GM18909 (cell line): ENCODE results near the gene ZFAND4.
"Not testable (repeated sequence)": the region's sequence is repeated elsewhere in the genome, so short reads cannot be mapped to it uniquely, and the experiment has no call there.

Experiments used
- ATAC-seq: cut with Tn5 transposase; IDR thresholded peaks from one replicate; pipeline ENCODE4 v1.9.1; 2021; ENCODE audit warnings: mild to moderate bottlenecking; ENCODE audit not compliant: unreplicated experiment, poor library complexity

ZFAND4 gene

DNA sequence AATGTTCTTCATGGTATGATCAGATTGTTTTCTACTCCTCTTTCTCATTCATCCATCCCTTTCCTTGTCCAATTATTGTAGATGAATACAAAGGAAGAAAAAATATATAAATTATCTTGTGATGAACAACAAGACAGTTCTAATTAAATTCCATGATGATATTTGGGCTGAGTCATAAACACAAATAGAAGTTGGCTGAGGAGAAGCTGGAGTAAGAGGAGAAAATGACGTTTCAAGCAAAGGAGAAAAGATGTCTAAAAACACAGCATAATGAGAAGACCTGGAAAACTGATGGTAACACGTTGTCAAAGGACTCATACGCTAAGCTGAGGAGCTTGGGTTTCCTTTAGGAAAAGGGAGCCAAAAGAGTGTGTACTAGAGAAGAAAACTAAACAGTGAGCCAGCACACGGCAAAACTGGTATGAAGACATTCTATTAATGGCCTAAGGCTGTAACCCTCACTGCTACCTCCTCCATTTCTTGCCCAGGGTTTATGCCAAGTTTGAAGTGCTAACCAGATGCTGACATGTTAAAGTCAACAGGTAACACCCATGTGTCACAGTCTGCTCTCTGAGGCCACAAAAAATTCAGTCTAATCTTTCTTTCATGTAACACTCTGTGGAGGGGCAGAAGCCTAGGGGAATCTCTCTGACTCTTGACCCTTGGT is 26.1 kb downstream of the ZFAND4 start:
- ATAC-seq = no peak

DNA sequence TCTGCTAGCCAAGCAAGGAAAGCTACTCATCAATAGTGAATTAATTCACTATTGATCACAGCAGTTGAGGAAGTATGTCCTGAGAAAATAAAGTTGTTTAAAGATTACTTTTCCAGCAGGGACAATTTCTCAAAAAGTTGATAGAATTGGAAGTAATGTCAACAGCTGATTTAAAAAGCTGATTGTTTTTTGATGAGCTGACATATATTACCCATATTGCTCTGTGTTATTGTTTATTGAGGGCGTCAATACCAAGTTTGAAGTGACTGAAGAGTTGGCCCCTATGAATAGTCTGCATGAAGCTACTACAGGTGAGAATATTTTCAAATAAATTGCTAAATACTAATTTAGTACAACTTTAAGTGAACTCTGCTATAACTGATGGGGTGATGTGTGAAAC is 28.0 kb downstream of the ZFAND4 start:
- ATAC-seq = no peak

DNA sequence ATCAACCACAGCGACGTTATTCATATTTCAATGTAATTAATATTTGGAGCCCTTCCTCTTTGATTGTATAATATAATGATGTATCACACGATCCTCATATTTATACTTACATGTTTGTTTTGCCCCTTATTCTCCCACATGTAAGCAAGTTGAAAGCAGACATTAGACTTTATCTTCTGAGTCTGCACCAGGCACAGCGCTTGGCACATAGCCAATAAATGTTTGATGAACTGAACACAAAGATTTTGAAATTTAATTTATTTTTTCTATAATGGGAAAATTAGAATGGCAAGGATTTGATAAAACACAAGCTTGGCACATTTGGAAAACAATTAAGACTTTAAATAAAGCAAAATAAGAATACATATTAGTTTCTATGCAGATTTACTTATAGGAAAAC is 31.6 kb downstream of the ZFAND4 start:
- no peak for ATAC-seq

DNA sequence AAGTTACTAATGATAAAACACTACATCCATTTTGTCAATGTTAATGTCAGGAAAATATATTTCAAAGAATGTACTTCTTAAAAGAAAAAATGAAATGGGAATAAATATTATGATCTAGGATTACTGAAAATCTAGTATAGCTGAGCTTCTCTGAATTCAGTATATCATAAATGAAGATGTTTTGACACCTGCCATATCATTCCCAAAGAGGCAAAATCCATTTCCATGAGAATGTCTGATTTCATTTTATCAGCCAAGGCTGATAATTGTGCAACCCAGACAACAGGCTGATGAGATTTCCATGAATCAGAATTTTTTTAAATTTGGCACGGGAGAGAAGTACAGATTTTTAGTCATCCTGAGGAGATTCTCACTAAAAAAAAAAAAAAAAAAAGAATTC is 32.5 kb downstream of the ZFAND4 start:
- no peak for ATAC-seq

DNA sequence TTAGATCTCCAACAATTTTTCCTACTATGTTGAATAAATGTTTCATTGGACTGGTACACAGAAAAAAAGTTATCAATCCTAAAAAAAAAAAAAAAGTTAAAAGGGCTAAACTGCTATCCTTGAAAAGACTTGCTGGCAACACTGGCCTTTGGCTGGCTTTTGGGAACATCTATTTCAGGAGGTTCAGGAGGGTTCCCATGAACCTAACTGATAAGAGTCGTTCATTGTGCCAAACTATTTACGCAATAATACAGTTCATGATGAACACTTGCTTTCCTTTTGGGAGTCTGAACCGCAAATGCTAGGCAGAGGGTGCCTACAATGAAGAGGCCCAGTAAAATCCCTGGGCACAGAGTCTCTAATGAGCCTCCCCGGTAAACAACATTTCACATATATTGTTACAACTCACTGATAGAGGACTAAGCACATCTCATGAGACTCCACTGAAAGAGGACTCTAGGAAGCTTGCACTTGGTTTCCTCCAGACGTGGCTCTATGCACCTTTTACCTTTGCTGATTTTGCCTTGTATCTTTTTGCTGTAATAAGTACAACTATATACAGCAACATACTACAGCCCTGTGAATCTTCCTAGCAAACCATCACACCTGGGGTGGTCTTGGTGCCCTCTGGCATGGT is 45.0 kb downstream of the ZFAND4 start:
- no peak for ATAC-seq

DNA sequence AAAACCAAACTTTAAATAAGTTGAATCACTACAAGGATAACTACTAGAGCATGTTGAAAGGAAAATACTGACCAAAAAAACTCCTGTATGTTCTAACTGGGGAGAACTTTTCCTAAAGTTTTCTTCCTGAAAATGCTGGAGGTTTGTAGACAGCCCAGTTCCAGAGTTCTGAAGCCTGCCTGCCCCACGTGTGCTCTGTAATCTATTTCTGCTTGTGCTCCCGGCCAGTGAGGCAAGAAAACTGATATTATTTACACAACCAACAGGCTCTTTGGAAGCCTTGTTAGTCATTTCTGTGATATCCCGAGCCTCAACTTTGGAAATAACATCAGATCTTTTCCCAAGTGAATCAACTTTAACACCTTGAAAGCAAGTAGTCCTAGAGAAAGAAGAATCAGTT is 46.7 kb downstream of the ZFAND4 start:
- no peak for ATAC-seq

DNA sequence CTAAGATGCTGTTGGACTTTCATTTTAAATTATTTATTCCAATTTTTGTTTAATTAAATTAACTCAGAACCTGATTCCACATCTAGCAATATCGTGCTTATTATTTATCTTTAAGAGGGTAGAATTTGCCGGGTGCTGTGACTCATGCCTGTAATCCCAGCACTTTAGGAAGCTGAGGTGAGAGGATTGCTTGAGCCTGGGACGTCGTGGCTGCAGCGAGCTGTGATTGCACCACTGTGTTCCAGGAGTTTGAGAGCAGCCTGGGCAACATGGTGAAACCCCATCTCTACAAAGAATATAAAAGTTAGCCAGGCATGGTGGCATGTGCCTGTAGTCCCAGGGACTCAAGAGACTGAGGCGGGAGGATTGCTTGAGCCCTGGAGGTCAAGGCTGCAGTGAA is 47.8 kb downstream of the ZFAND4 start:
- no peak for ATAC-seq

DNA sequence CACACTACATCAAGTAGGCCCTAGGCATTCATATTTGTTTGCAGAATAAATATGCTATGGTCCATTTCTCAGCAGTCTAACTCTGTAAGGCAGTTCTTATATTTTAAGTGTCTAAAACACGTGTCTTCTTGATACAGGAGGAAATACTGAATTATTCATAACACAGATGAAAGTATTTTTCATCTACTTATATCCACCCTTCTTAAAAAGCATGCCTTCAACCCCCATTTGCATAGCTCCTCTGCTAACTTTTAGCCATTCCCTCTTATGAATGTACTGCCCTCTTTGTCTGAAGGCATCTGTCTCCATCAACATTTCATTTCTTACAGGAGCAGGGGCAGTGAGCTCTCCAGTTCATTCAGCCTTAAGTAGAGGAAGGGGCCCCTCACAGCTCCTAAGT is 57.7 kb downstream of the ZFAND4 start:
- no peak for ATAC-seq

DNA sequence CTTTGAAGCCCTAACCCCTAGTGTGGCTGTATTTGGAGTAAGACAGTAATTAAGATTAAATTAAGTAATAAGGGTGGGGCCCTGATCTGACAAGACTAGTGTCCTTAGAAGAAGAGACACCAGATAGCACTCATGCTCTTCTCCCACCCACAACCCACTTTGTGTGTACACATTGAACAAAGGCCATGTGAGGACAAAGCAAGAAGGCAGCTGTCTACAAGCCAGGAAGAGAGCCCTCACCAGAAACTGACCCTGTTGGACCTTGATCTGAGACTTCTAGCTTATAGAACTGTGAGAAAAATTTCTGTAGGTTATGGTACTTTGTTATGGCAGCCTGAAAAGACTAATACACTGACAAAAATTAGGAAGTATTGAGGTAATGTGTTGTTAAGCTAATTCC is 59.8 kb downstream of the ZFAND4 start:
- no peak for ATAC-seq

DNA sequence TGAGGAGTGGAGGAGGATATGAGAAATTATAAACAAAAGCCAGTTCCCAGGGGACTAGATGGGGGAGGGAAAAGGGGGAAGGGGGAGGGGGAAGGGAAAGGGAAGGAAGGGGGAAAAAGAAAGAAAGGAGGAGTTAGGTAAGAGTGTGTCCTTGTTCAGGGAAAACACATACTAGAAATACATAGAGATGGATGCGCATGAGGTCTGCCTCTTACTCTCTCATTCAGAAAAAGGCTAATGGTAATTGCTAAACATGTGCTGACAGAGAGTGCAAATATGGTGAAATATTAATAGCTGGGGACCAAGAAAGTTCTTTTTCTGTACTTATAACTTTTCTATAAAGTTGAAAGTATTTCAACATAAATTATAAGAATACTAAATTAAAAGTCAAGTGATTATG is 64.5 kb downstream of the ZFAND4 start:
- no peak for ATAC-seq

DNA sequence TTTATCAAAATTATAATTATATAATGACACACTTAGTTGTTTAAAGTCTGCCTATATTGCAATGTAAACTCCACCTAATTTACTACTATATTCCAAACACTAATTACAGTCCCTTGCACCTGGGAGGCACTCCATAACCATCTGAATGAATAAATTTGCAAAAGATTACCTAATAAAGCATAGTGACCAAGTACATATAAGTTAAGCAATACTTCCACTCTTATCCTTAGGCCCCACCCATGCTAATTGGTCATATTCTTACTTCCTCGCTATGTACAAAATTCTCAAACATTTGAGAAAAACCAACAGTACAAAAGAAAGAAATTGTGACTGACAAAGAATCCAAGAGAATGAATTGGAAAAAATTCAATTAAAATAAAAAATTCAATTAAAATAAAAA is 65.3 kb downstream of the ZFAND4 start:
- ATAC-seq = no peak

DNA sequence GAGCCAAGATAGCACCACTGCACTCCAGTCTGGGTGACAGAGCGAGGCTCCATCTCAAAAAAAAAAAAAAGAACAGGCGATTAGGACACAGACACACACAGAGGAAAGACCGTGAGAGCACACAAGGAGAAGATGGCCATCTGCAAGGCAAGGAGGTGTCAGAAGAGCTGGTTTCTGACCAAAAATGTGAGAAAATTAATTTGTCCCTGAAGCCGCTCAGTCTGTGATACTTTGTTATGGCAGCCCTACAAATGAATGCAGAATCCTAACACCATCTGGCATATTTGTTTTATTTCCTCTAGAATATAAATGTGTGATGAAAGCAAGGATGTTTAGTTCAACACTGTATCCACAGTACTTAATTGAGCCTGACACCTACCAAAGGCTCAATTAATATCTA is 69.7 kb downstream of the ZFAND4 start:
- ATAC-seq = no peak

DNA sequence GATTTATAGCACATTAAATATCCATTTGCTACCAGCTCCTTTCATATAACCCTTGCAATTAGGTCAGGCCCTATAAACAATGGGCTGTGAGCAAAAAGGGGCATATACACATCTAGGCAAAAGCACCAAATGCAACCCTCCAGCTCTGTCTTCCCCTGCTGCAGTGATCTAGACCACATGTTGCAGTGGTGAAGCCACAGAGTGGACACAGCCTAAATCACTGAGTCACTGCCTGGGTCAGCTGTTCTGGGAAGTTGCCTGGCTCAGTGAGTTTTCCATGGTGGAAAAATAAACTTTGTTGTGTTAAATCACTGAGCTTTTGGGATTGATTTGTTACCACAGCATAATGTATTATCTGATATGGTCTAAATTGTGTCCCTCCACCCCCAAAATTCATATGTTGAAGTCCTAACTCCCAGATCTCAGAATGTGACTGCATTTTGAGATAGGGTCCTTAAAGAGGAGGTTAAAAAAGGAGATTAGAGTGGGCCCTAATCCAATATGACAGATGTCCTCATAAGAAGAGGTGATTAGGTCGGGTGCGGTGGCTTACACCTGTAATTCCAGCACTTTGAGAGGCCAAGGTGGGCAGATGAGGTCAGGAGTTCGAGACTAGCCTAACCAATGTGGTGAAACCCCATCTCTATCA is 70.4 kb downstream of the ZFAND4 start:
- ATAC-seq = no peak

DNA sequence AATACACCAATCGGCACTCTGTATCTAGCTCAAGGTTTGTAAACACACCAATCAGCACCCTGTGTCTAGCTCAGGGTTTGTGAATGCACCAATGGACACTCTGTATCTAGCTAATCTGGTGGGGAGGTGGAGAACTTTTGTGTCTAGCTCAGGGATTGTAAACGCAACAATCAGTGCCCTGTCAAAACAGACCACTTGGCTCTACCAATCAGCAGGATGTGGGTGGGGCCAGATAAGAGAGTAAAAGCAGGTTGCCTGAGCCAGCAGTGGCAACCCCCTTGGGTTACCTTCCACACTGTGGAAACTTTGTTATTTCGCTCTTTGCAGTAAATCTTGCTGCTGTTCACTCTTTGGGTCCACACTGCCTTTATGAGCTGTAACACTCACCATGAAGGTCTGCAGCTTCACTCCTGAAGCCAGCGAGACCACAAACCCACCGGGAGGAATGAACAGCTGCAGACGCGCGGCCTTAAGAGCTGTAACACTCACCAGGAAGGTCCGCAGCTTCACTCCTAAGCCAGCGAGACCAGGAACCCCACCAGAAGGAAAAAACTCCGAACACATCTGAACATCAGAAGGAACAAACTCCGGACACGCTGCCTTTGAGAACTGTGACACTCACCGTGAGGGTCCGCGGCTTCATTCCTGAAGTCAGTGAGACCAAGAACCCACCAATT is 71.2 kb downstream of the ZFAND4 start:
- not testable (repeated sequence) for ATAC-seq

DNA sequence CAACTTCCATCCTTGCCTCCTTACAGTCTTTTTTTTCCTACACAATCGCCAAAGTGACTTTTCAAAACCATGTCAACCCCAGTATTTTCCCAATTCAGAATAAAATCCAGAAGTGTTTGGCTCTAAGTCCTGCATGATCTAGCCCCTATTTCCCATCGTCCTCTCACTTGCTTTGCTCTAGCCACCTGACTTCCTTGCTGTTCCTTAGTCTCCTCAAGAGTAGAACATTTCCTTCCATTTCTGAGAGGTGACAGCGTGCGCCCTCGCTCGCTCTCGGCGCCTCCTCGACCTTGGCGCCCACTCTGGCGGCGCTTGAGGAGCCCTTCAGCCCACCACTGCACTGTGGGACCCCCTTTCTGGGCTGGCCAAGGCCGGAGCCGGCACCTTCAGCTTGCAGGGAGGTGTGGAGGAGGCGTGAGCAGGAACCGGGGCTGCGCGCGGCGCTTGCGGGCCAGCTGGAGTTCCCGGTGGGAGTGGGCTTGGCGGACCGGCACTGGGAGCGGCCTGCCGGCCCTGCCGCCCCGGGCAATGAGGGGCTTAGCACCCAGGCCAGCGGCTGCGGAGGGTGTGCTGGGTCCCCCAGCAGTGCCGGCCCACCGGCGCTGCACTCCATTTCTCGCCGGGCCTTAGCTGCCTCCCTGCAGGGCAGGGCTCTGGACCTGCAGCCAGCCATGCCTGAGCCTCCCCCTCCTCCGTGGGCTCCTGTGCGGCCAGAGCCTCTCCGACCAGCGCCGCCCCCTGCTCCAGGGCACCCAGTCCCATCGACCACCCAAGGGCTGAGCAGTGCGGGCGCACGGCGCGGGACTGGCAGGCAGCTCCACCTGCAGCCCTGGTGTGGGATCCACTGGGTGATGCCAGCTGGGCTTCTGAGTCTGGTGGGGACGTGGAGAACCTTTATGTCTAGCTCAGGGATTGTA is 72.0 kb downstream of the ZFAND4 start:
- not testable (repeated sequence) for ATAC-seq

DNA sequence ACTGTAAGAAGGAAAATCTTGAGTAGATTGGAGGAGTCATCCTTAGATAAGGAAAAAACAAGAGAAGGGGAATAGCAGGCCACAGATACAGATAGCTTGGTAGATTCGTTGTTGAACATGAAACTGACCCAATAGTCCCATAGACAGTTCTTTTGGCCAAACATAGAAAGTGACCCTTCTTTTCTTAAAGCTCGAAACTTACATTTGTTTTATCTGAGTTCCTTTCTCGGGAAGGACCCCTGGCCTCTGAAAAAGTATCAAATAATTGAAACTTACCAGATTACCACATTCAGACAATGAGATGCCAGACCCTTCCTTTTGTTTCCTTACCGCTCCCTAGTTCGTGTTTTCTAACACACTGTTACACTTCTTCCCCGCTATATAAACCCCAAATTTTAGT is 72.9 kb downstream of the ZFAND4 start:
- ATAC-seq = no peak

DNA sequence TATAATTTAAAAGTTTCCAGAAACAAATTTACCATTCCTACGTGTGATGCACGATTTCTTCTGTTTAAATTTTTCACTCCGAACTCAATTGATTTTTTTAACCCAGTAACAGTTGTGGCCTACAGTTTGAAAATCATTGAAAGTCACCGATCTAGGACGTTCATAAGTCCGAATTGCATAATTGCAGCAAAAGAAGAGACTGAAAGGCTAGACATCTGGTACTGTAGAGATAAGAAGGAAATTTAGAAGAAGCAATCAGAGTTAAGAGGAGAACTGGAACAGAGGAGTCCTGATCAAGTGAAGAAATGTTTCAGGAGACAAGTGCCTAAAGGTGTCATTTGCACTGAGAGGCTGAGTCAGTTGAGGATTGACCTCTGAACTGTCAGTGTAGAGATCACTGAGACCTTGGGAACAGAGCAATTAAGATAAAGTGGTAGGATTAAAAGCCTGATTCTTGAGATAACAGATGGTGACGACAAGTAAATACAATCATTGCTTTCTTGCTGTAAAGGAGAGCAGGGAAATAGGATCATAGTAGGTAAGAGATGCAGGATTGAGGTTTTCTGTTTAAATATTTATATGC is 73.5 kb downstream of the ZFAND4 start:
- ATAC-seq = no peak

DNA sequence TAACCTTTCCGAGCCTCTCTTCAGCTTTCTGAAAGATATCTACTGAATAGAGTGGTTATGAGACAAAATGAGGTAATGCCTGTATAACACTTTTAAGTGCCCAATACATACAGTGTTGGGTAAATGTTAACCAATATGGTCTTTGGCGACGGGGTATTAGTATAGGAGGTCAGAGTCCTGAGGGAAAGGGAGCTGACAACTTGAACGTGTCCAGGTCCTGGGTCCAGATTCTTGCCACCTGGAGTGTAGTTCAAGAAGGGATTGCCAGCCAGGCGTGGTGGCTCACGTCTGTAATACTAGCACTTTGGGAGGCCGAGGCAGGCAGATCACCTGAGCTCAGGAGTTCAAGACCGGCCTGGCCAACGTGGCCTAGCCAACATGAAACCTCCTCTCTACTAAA is 76.0 kb downstream of the ZFAND4 start:
- no peak for ATAC-seq

DNA sequence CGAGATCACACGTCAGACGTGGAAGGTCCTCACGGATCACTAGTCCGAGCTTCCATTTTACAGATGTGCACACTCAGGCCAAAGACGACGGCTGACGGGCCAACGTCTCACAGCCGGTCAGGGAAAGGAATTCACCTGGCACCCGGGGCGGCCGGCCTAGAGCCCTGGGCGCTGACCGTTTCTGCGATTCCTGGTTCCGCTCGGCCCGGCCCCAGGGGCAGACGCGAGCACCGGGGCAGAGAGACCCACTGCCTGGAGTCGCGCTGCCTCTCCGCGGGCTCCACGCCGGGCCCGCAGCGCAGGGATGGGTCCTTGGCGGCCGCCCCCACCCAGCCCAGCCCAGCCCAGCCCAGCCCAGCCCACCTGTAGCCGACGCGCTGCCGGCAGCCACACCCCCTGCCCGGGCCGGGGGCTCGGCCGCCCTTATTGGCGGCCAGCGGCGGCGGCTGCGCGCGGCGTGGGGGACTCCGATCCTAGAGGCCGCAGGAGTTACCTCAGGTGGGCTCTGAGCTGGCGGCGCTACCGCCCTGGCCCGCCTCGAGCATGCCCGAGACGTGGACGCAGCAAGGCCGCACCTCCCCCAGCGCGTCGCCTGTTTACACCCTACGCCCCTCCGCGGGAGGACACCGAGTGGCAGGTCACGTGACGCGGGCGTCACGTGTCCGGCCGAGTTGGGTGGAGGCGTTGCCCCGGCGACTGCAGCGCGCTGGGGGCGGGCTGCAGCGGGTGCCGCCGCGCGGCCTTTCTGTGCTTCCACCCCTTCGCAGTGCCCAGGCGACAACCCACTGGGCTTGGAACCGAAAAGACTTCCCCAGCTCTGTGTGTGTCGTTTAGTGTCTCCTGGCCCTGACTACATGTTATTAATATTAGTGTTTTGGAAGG is 78.1 kb downstream of the ZFAND4 start:
- peak; percentile 96 for ATAC-seq
